Measurements from ENCODE around the gene FBXO8.

GRCh38 chr4:174263445-174263736, 20.1 kb downstream of the FBXO8 start:
- TF ChIP-seq CTCF (conservative IDR thresholded peaks at IDR 0.05; ENCODE audit: low read depth, low read length) (no peak), RFX5 (IDR thresholded peaks at IDR 0.05; ENCODE audit: low read depth, low read length) (no peak), RAD21 (IDR thresholded peaks at IDR 0.05; ENCODE audit: low read length) (no peak), CEBPB (IDR thresholded peaks at IDR 0.05; ENCODE audit: low read depth, low read length) (no peak), POLR2A (IDR thresholded peaks at IDR 0.05; ENCODE audit: low read depth, low read length) (no peak)
